ENCODE results near the gene TCEA2. TPM values are rescaled to one million over a fixed set of nuclear protein-coding genes. Genes with fewer than 3 reads are reported as not detected.

TCEA2 gene
- total RNA-seq, 1 donor from 2014 or later = 23.2 TPM

DNA sequence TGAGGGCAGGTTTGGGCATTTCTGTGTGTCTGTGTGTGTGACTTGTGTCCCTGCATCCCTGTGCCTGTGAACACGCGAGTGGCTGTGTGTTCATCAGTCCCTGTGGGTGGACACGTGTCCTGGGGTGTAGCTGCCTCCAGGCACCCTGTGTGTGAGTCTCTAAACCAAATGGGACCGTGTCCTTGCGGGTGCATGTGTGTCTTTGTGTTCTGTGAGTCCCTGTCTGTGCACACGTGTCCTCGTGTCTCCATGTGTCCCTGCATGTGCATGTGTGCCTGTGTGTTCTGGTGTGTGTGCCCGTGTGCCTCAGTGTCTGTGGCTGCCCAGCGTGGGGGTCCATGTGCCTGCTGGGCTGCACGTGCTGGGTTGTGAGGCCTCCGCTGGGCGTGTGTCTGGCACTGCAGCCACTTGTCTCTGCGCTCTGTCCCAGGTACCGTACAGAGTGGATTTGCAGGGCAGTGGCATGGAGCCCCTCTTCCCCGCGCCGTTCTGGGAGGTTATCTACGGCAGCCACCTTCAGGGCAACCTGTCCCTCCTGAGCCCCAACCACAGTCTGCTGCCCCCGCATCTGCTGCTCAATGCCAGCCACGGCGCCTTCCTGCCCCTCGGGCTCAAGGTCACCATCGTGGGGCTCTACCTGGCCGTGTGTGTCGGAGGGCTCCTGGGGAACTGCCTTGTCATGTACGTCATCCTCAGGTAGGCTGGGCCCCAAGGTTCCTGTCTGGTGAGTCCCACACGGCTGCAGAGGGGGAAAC, 29.4 kb downstream of the TCEA2 start:
- peaks cover 3% of the 10 kb centered on the region for H3K4me1 ChIP-seq
- peaks cover 9% of the 10 kb centered on the region for H3F3A ChIP-seq (ENCODE audit: low read depth)
- H3K27ac Mint-ChIP-seq = peak overlapping the region; percentile 90
- H3K27me3 Mint-ChIP-seq (ENCODE audit: insufficient read depth, low read depth) = peaks cover 36% of the 10 kb centered on the region
- no peak overlapping the region for H2AFZ ChIP-seq (replicated peaks)
- H3K9ac ChIP-seq = no peak overlapping the region
- peaks cover 3% of the 10 kb centered on the region for H3K36me3 Mint-ChIP-seq
- H3K27ac ChIP-seq = no peak overlapping the region
- H3K4me1 Mint-ChIP-seq = peaks cover 19% of the 10 kb centered on the region
- H4K20me1 ChIP-seq (ENCODE audit: low read depth) = no peaks in the 10 kb centered on the region
- peaks cover 48% of the 10 kb centered on the region for H3K27me3 ChIP-seq
- TF ChIP-seq EZH2phosphoT487 (IDR thresholded peaks at IDR 0.05) = no peak
- TF ChIP-seq EZH2 (IDR thresholded peaks at IDR 0.05) = no peak
- TF ChIP-seq, protein P1, sequence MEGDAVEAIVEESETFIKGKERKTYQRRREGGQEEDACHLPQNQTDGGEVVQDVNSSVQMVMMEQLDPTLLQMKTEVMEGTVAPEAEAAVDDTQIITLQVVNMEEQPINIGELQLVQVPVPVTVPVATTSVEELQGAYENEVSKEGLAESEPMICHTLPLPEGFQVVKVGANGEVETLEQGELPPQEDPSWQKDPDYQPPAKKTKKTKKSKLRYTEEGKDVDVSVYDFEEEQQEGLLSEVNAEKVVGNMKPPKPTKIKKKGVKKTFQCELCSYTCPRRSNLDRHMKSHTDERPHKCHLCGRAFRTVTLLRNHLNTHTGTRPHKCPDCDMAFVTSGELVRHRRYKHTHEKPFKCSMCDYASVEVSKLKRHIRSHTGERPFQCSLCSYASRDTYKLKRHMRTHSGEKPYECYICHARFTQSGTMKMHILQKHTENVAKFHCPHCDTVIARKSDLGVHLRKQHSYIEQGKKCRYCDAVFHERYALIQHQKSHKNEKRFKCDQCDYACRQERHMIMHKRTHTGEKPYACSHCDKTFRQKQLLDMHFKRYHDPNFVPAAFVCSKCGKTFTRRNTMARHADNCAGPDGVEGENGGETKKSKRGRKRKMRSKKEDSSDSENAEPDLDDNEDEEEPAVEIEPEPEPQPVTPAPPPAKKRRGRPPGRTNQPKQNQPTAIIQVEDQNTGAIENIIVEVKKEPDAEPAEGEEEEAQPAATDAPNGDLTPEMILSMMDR (IDR thresholded peaks at IDR 0.05) = no peak
- peak overlapping the region; percentile 73 for H3K4me3 Mint-ChIP-seq
- H3K9me3 ChIP-seq (ENCODE audit: low read depth) = no peaks in the 10 kb centered on the region
- H3K79me2 ChIP-seq (ENCODE audit: low read depth) = no peaks in the 10 kb centered on the region
- no peak overlapping the region for H3K4me2 ChIP-seq
- peaks cover 9% of the 10 kb centered on the region for H3K9me3 Mint-ChIP-seq
- no peak for DNase-seq (ENCODE audit: low spot score)
- no peak overlapping the region for H3K4me3 ChIP-seq
- H3K36me3 ChIP-seq = no peaks in the 10 kb centered on the region

DNA sequence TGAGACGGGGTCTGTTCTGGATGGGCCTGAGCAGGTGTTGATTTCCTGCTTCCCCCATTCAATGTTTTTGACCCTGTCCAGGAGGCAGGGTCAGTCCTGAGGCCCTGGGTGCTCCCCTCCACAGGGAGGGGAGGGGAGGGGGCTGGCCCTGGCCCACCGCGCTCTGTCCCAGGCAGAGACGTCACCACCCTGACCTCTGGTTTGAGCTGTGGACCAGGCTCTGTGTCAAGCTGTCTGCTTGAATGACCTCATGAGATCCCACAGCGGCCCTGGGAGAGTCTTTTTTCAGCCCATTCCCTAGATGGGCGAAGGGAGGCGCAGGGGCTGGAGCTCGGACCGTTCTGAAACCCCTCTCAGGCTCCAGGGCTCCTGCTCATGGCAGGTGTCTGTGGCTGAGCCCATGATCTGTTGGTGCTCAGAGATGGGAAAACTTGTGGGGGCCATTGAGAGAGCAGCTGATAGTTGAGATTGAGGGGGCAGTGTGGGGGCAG, 30.1 kb downstream of the TCEA2 start:
- peaks cover 19% of the 10 kb centered on the region for H3K4me1 Mint-ChIP-seq
- TF ChIP-seq EZH2phosphoT487 (IDR thresholded peaks at IDR 0.05) = no peak
- TF ChIP-seq, protein P1 (IDR thresholded peaks at IDR 0.05) = no peak
- no peak for TF ChIP-seq EZH2 (IDR thresholded peaks at IDR 0.05)
- peaks cover 42% of the 10 kb centered on the region for H3K27me3 ChIP-seq
- peaks cover 3% of the 10 kb centered on the region for H3K4me1 ChIP-seq
- peaks cover 7% of the 10 kb centered on the region for H3K9me3 Mint-ChIP-seq
- H3K27ac ChIP-seq = no peak overlapping the region
- no peak overlapping the region for H3K4me3 Mint-ChIP-seq
- H3K36me3 ChIP-seq = no peaks in the 10 kb centered on the region
- H3K4me3 ChIP-seq = no peak overlapping the region
- H3K27ac Mint-ChIP-seq = no peak overlapping the region
- no peak overlapping the region for H3K9ac ChIP-seq
- peaks cover 3% of the 10 kb centered on the region for H3K36me3 Mint-ChIP-seq
- H3F3A ChIP-seq (ENCODE audit: low read depth) = peaks cover 9% of the 10 kb centered on the region
- peak; percentile 54 for DNase-seq (ENCODE audit: low spot score)
- H4K20me1 ChIP-seq (ENCODE audit: low read depth) = no peaks in the 10 kb centered on the region
- no peaks in the 10 kb centered on the region for H3K79me2 ChIP-seq (ENCODE audit: low read depth)
- peaks cover 31% of the 10 kb centered on the region for H3K27me3 Mint-ChIP-seq (ENCODE audit: insufficient read depth, low read depth)
- H2AFZ ChIP-seq (replicated peaks) = no peak overlapping the region
- H3K4me2 ChIP-seq = no peak overlapping the region
- no peaks in the 10 kb centered on the region for H3K9me3 ChIP-seq (ENCODE audit: low read depth)

DNA sequence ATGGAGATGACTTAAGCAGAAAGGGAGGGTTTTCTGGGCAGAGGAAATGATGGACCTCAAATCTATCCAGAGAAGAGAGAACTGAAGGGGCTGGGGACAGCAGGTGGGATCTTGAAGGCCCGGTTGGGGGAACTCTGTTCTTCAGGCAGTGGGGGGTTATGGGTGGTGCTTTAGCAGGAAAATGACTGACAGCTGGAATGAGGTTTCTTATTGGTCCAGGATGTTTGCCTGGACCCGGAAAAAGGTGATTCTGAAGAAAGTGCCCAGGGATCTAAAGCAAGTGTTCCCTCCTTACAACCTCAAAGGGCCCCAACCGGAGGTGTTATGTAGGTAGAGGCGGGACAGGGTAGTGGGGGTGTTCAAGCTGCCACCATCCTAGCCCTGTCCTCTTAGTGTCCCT, 32.5 kb downstream of the TCEA2 start:
- no peak overlapping the region for H3K4me3 ChIP-seq

More for the DNA sequence above, 32.5 kb downstream of the TCEA2 start:
- TF ChIP-seq EZH2 (IDR thresholded peaks at IDR 0.05) = no peak
- TF ChIP-seq, protein P1 (IDR thresholded peaks at IDR 0.05) = no peak
- no peak for TF ChIP-seq EZH2phosphoT487 (IDR thresholded peaks at IDR 0.05)
- H3K79me2 ChIP-seq (ENCODE audit: low read depth) = no peaks in the 10 kb centered on the region
- H4K20me1 ChIP-seq (ENCODE audit: low read depth) = no peaks in the 10 kb centered on the region
- H3K36me3 ChIP-seq = no peaks in the 10 kb centered on the region
- no peak overlapping the region for H2AFZ ChIP-seq (replicated peaks)
- no peak overlapping the region for H3K4me3 Mint-ChIP-seq
- peaks cover 15% of the 10 kb centered on the region for H3K27me3 Mint-ChIP-seq (ENCODE audit: insufficient read depth, low read depth)
- H3K4me2 ChIP-seq = no peak overlapping the region
- no peaks in the 10 kb centered on the region for H3K9me3 ChIP-seq (ENCODE audit: low read depth)
- no peak overlapping the region for H3K27ac Mint-ChIP-seq
- peaks cover 9% of the 10 kb centered on the region for H3F3A ChIP-seq (ENCODE audit: low read depth)
- peaks cover 13% of the 10 kb centered on the region for H3K4me1 Mint-ChIP-seq
- no peak overlapping the region for H3K9ac ChIP-seq
- DNase-seq (ENCODE audit: low spot score) = no peak
- peaks cover 3% of the 10 kb centered on the region for H3K9me3 Mint-ChIP-seq
- peaks cover 25% of the 10 kb centered on the region for H3K27me3 ChIP-seq
- no peak overlapping the region for H3K27ac ChIP-seq
- H3K4me1 ChIP-seq = peaks cover 3% of the 10 kb centered on the region
- peaks cover 3% of the 10 kb centered on the region for H3K36me3 Mint-ChIP-seq

Measured in neural progenitor cell (in vitro differentiated cells).